H1 (cell line): Measurements from ENCODE around the gene TRMT44. TPM values are rescaled to one million over a fixed set of nuclear protein-coding genes. Genes with fewer than 3 reads are reported as not detected.

Experiments
- CTCF ChIA-PET: fragments of 300-600 bp; sonication (Branson Sonifier 250); formaldehyde crosslinking; loops from one replicate; lab custom pipeline; 2021; ENCODE audit not compliant: partially characterized antibody; lab: Charles Lee
- POLR2A ChIA-PET: fragments of 300-600 bp; sonication (Branson Sonifier 250); formaldehyde crosslinking; loops from one replicate; lab custom pipeline; 2021; ENCODE audit warnings: inconsistent platforms; ENCODE audit not compliant: partially characterized antibody; lab: Charles Lee
- DNase-seq, 2 experiments: peaks; one replicate each; pipeline versions ENCODE4 v3.0.0 to v3.0.0-alpha.2; 2010 to 2022; ENCODE audit warnings: low spot score in 2 of 2, low read depth in 1 of 2, mixed read lengths in 1 of 2
- FAIRE-seq: peaks from 2 replicates; lab custom pipeline; 2011; peaks lifted over from hg19 to GRCh38; lab: Jason Lieb, UNC
- H2AFZ ChIP-seq: 2 replicates; pipeline ENCODE4 v1.8.1; 2012; ENCODE audit warnings: low read length, inconsistent platforms
- H2AK5ac ChIP-seq: 2 replicates; pipeline ENCODE4 v1.6.1; 2013; ENCODE audit warnings: low read depth, low read length
- H2BK120ac ChIP-seq: replicated peaks from 2 replicates; pipeline ENCODE3; 2013; ENCODE audit warnings: low read depth, low read length, inconsistent platforms
- H2BK12ac ChIP-seq: 2 replicates; pipeline ENCODE4 v1.6.1; 2013; ENCODE audit warnings: low read depth, low read length
- H2BK15ac ChIP-seq: 2 replicates; pipeline ENCODE4 v1.6.1; 2013; ENCODE audit warnings: low read length
- H2BK20ac ChIP-seq: 2 replicates; pipeline ENCODE4 v1.6.1; 2013; ENCODE audit warnings: low read length
- H2BK5ac ChIP-seq: 2 replicates; pipeline ENCODE4 v1.6.1; 2013; ENCODE audit warnings: low read depth, low read length
- H3K14ac ChIP-seq: 2 replicates; pipeline ENCODE4 v1.6.1; 2013; ENCODE audit warnings: inconsistent platforms; ENCODE audit not compliant: insufficient read length
- H3K18ac ChIP-seq: 2 replicates; pipeline ENCODE4 v1.6.1; 2013; ENCODE audit warnings: low read length; ENCODE audit errors: extremely low read depth
- H3K23ac ChIP-seq: 2 replicates; pipeline ENCODE4 v1.6.1; 2013; ENCODE audit warnings: inconsistent platforms; ENCODE audit not compliant: insufficient read length
- H3K23me2 ChIP-seq: 2 replicates; pipeline ENCODE4 v1.6.1; 2013; ENCODE audit warnings: low read depth, low read length
- H3K27ac ChIP-seq: 2 replicates; pipeline ENCODE4 v1.6.1; 2011; ENCODE audit warnings: low read depth, low read length, inconsistent platforms
- H3K27me3 ChIP-seq, 4 experiments: replicated peaks in 1 of 4; 1 replicate in 1 of 4; 2 replicates in 3 of 4; pipeline versions ENCODE4 v1.6.1 to v1.8.1; 2011 to 2013; ENCODE audit warnings: low read length in 3 of 4, mild to moderate bottlenecking in 3 of 4, inconsistent platforms in 2 of 4, mixed read lengths in 2 of 4, moderate library complexity in 1 of 4; ENCODE audit not compliant: control insufficient read depth in 3 of 4, insufficient read depth in 3 of 4; ENCODE audit errors: extremely low read depth in 1 of 4
- H3K36me3 ChIP-seq, 4 experiments: 2 replicates each; pipeline versions ENCODE4 v1.6.1 to v1.8.1; 2011 to 2013; ENCODE audit warnings: mild to moderate bottlenecking in 4 of 4, low read length in 3 of 4, moderate library complexity in 2 of 4, control low read depth in 1 of 4, inconsistent platforms in 1 of 4; ENCODE audit not compliant: insufficient read depth in 4 of 4, control insufficient read depth in 2 of 4
- H3K4ac ChIP-seq: replicated peaks from 2 replicates; pipeline ENCODE3; 2013; ENCODE audit warnings: low read length, low read depth, mixed read lengths, inconsistent platforms; ENCODE audit not compliant: insufficient read length
- H3K4me1 ChIP-seq, 4 experiments: replicated peaks in 1 of 4; 1 replicate in 1 of 4; 2 replicates in 3 of 4; pipeline versions ENCODE4 v1.6.1 to v1.8.1; 2011 to 2013; ENCODE audit warnings: low read length in 3 of 4, inconsistent platforms in 2 of 4, mixed read lengths in 1 of 4; ENCODE audit not compliant: insufficient read depth in 4 of 4, control insufficient read depth in 3 of 4
- H3K4me2 ChIP-seq, 2 experiments: 2 replicates each; pipeline versions ENCODE4 v1.6.1 to v1.8.1; 2011 to 2013; ENCODE audit warnings: low read depth in 2 of 2, low read length in 2 of 2, control low read depth in 1 of 2, inconsistent platforms in 1 of 2, mild to moderate bottlenecking in 1 of 2; ENCODE audit not compliant: insufficient read depth in 1 of 2
- H3K4me3 ChIP-seq, 4 experiments: fragments of 200-600, 300-600 bp in 1 of 4; sonication (generic), shearing (Covaris generic), sonication (Bioruptor Twin) in 1 of 4; 2 replicates each; pipeline versions ENCODE4 v1.5.1 to v1.8.1; 2011 to 2016; ENCODE audit warnings: low read length in 4 of 4, low read depth in 3 of 4, control low read depth in 2 of 4, inconsistent platforms in 2 of 4, mild to moderate bottlenecking in 2 of 4, mixed read lengths in 1 of 4, moderate library complexity in 1 of 4; ENCODE audit not compliant: insufficient read depth in 2 of 4; ENCODE audit errors: extremely low read depth in 1 of 4
- H3K56ac ChIP-seq: replicated peaks from 2 replicates; pipeline ENCODE3; 2013; ENCODE audit warnings: low read depth, mild to moderate bottlenecking, mixed read lengths, low read length, inconsistent platforms; ENCODE audit not compliant: insufficient read length
- H3K79me1 ChIP-seq: 2 replicates; pipeline ENCODE4 v1.6.1; 2013; ENCODE audit warnings: low read depth, low read length, control low read depth
- H3K79me2 ChIP-seq, 2 experiments: 2 replicates each; pipeline versions ENCODE4 v1.6.1 to v1.8.1; 2012 to 2013; ENCODE audit warnings: low read length in 2 of 2, mild to moderate bottlenecking in 2 of 2, inconsistent platforms in 1 of 2; ENCODE audit not compliant: insufficient read depth in 2 of 2, control insufficient read depth in 1 of 2
- H3K9ac ChIP-seq, 4 experiments: replicated peaks in 1 of 4; 1 replicate in 1 of 4; 2 replicates in 3 of 4; pipeline versions ENCODE4 v1.6.1 to v1.8.1; 2011 to 2013; ENCODE audit warnings: low read depth in 3 of 4, low read length in 3 of 4, control low read depth in 2 of 4, mild to moderate bottlenecking in 2 of 4, moderate library complexity in 2 of 4, inconsistent platforms in 1 of 4; ENCODE audit errors: extremely low read depth in 1 of 4
- H3K9me3 ChIP-seq, 2 experiments: 2 replicates each; pipeline versions ENCODE4 v1.6.1 to v1.8.1; 2012 to 2013; ENCODE audit warnings: mild to moderate bottlenecking in 2 of 2, moderate library complexity in 2 of 2, control low read depth in 1 of 2, inconsistent platforms in 1 of 2, low read depth in 1 of 2, low read length in 1 of 2, mixed read lengths in 1 of 2; ENCODE audit not compliant: insufficient read depth in 2 of 2
- H4K20me1 ChIP-seq, 2 experiments: replicated peaks in 1 of 2; 2 replicates each; pipeline versions ENCODE3 to v1.8.1; 2011 to 2013; ENCODE audit warnings: inconsistent platforms in 2 of 2, low read length in 2 of 2, mild to moderate bottlenecking in 1 of 2; ENCODE audit not compliant: insufficient read depth in 2 of 2, control insufficient read depth in 1 of 2
- H4K5ac ChIP-seq: 2 replicates; pipeline ENCODE4 v1.6.1; 2013; ENCODE audit warnings: low read length, low read depth, mixed read lengths, inconsistent platforms; ENCODE audit not compliant: insufficient read length
- H4K8ac ChIP-seq: 2 replicates; pipeline ENCODE4 v1.8.0; 2013; ENCODE audit warnings: mild to moderate bottlenecking, moderate library complexity, low read length, inconsistent platforms; ENCODE audit not compliant: insufficient read depth; ENCODE audit errors: extremely low read depth
- H4K91ac ChIP-seq: replicated peaks from 2 replicates; pipeline ENCODE3; 2013; ENCODE audit warnings: low read length, mixed read lengths, inconsistent platforms; ENCODE audit not compliant: insufficient read length
- CHD1 ChIP-seq: IDR thresholded peaks from 2 replicates; pipeline ENCODE4 v1.6.1; 2012; ENCODE audit warnings: low read depth, low read length, improper control_type of control experiment
- EP300 ChIP-seq, 2 experiments: IDR thresholded peaks; 1 replicate in 1 of 2; 2 replicates in 1 of 2; pipeline ENCODE4 v1.6.1; 2011 to 2012; ENCODE audit warnings: low read depth in 2 of 2, low read length in 2 of 2, mild to moderate bottlenecking in 2 of 2, borderline replicate concordance in 1 of 2, inconsistent platforms in 1 of 2, moderate library complexity in 1 of 2
- MAFK ChIP-seq: IDR thresholded peaks from 2 replicates; pipeline ENCODE4 v1.6.1; 2012; ENCODE audit warnings: low read depth, mild to moderate bottlenecking, improper control_type of control experiment, low read length
- PHF8 ChIP-seq: fragments of 200-600 bp; sonication (generic); conservative IDR thresholded peaks from 2 replicates; pipeline ENCODE4 v1.7.1; 2012; ENCODE audit warnings: low read depth, mild to moderate bottlenecking, inconsistent platforms, low read length, moderate library complexity
- SP1 ChIP-seq: IDR thresholded peaks from 2 replicates; pipeline ENCODE4 v1.6.1; 2011; ENCODE audit warnings: low read depth, low read length
- SRF ChIP-seq: IDR thresholded peaks from 2 replicates; pipeline ENCODE4 v1.6.1; 2011; ENCODE audit warnings: mild to moderate bottlenecking, low read depth, low read length, moderate library complexity
- TAF1 ChIP-seq: IDR thresholded peaks from 2 replicates; pipeline ENCODE4 v1.6.1; 2011; ENCODE audit warnings: mild to moderate bottlenecking, low read depth, low read length
- WGBS, 2 experiments: shearing (Covaris generic) in 1 of 2; methylation state at CpG; one replicate each; pipeline versions ENCODE4 v1.1.6 to v1.1.7; 2013 to 2015; ENCODE audit warnings: low lambda C conversion rate in 2 of 2, mixed read lengths in 2 of 2, inconsistent platforms in 1 of 2, low coverage in 1 of 2, missing lambda C conversion rate in 1 of 2; ENCODE audit not compliant: insufficient replicate concordance in 2 of 2, insufficient coverage in 1 of 2, insufficient read length in 1 of 2; ENCODE audit errors: extremely low coverage in 1 of 2, missing lambda C conversion rate in 1 of 2; 5-methylcytosine and 5-hydroxymethylcytosine counted together
- polyA plus RNA-seq, 7 experiments: library from polyadenylated mRNA; depleted of rRNA in 3 of 7; stranded (reverse) in 5 of 7; unstranded in 2 of 7; fragments of >200 nt in 5 of 7; fragments of 200-250 nt in 2 of 7; gene quantifications; 1 replicate in 5 of 7; 2 replicates in 1 of 7; 4 replicates in 1 of 7; pipeline versions ENCODE4 v1.2.1 to v1.2.3, GENCODE V29; 2011 to 2013; ENCODE audit warnings: missing spikeins in 2 of 7, mixed read lengths in 2 of 7
- total RNA-seq: library from RNA; stranded (reverse); fragmentation: NEBNext Ultra II Directional; extraction: Animal tissue kit (Norgen Biotek cat#: 25700); gene quantifications from 2 replicates; pipeline ENCODE4 v1.2.1, GENCODE V29; 2021

TRMT44 gene
- total and polyA plus RNA-seq, 2 of the 8 experiments (the other 6 are each of a cell fraction or from before 2014, with no cell fraction given) = 8.6 to 23.9 TPM

GRCh38 chr4:8510611-8511285 lies 70.2 kb downstream of the TRMT44 start:
- H3K27me3 ChIP-seq = no peaks in the 10 kb centered on the region; a peak in 2 of 7 replicates
- no peak for DNase-seq
- peaks cover 6 to 16% (median 14%) of the 10 kb centered on the region in 4 experiments for H3K4me1 ChIP-seq
- H3K18ac ChIP-seq = no peak overlapping the region
- no peak overlapping the region for H3K4me2 ChIP-seq
- H3K36me3 ChIP-seq = no peaks in the 10 kb centered on the region
- no peaks in the 10 kb centered on the region for H3K79me1 ChIP-seq
- H4K20me1 ChIP-seq = no peaks in the 10 kb centered on the region
- H3K79me2 ChIP-seq = no peaks in the 10 kb centered on the region
- H2AFZ ChIP-seq = no peak overlapping the region
- no peak overlapping the region for H3K56ac ChIP-seq
- 85% methylated on average over 14 of the region's 15 CpGs; no CpG with 5 or more reads in 1 of the 2 experiments for WGBS, 2 experiments
- no peak overlapping the region for H4K91ac ChIP-seq
- FAIRE-seq = no peak
- ChIA-PET CTCF (interaction anchor here (1.2 to 1.9 kb wide), 3 partner anchors 11 to 40 kb away, joined by 3 to 8 read pairs (median 5); no protein-coding TSS in a partner anchor), POLR2A (interaction anchor here (0.5 to 1.3 kb wide), 4 partner anchors 8 to 53 kb away, joined by 3 read pairs; no protein-coding TSS in a partner anchor)
- no peak overlapping the region for H3K4me3 ChIP-seq
- H2BK15ac ChIP-seq = no peak overlapping the region
- no peak overlapping the region for H2AK5ac ChIP-seq
- H3K4ac ChIP-seq = no peak overlapping the region
- H3K14ac ChIP-seq = no peak overlapping the region
- H3K23ac ChIP-seq = no peak overlapping the region
- no peak overlapping the region for H2BK5ac ChIP-seq
- H3K27ac ChIP-seq = no peak overlapping the region
- no peak overlapping the region; the same call in 1 of the 2 replicates for H2BK12ac ChIP-seq
- H2BK120ac ChIP-seq = no peak overlapping the region
- no peak overlapping the region for H2BK20ac ChIP-seq
- TF ChIP-seq MAFK = no peak
- no peak for TF ChIP-seq PHF8
- no peak for TF ChIP-seq CHD1
- TF ChIP-seq SP1 = no peak
- no peak for TF ChIP-seq SRF
- TF ChIP-seq EP300 (IDR thresholded peaks at IDR 0.05; ENCODE audit: borderline replicate concordance in 1 of 2, low read depth in 2 of 2, low read length in 2 of 2) = no peak
- TF ChIP-seq TAF1 = no peak
- TF ChIP-seq, all 59 proteins: peak for 0
- Histone ChIP-seq H3K9me3 (peaks cover 0 to 3% of the 10 kb centered on the region in 2 experiments; a peak in 1 of 4 replicates), H4K5ac (no peak overlapping the region), H4K8ac (no peak overlapping the region), H3K23me2 (no peaks in the 10 kb centered on the region), H3K9ac (no peak overlapping the region)
